K562 treated with DMSO at 1 percent for 24 hours (cell line): Measurements from ENCODE around the gene RPS15. TPM values are rescaled to one million over a fixed set of nuclear protein-coding genes. Genes with fewer than 3 reads are reported as not detected.

Source experiments
- total RNA-seq: library from RNA; unstranded; fragments of 300-600 nt; gene quantifications from 2 replicates; pipeline ENCODE4 v1.2.3, GENCODE V29; 2022; ENCODE audit warnings: low read depth; ENCODE audit not compliant: insufficient read depth

Gene RPS15
- total RNA-seq: 5,734 and 6,329 TPM in 2 replicates

GRCh38 chr19:1438035-1438932, at the start of gene RPS15:
Gene RPS15, plus strand, starts transcription at chr19:1438396. Its CDS starts 30 bp downstream, at chr19:1438426.

GRCh38 chr19:1401138-1401888, 36.9 kb upstream of the RPS15 start, which contains the start of gene GAMT:
Gene GAMT, minus strand, starts transcription at chr19:1401542. Its CDS starts 66 bp downstream, at chr19:1401476.

GRCh38 chr19:1407528-1408299, 30.5 kb upstream of the RPS15 start, which contains the start of gene DAZAP1:
Gene DAZAP1, plus strand, starts transcription at chr19:1407586. Its CDS starts 188 bp downstream, at chr19:1407774.

GRCh38 chr19:1449467-1450442, 11.6 kb downstream of the RPS15 start, which contains the start of gene APC2:
Gene APC2, plus strand, starts transcription at chr19:1450121. Its CDS starts 2,881 bp downstream, at chr19:1453002.

GRCh38 chr19:1478934-1479707, 40.9 kb downstream of the RPS15 start, which contains the start of gene C19orf25:
Gene C19orf25, minus strand, starts transcription at chr19:1479215. Its CDS starts 312 bp downstream, at chr19:1478903.

Other genes with a start within 250 kb of the RPS15 start
- 143 and 156 TPM in 2 replicates for gene STK11, start 232.6 kb upstream of the RPS15 start, total RNA-seq
- 7.1 and 10.1 TPM in 2 replicates for gene CBARP, start 200.4 kb upstream of the RPS15 start, total RNA-seq
- gene ATP5F1D, start 196.6 kb upstream of the RPS15 start, total RNA-seq: 387 and 503 TPM in 2 replicates
- 68.5 and 71.2 TPM in 2 replicates for gene MIDN, start 189.8 kb upstream of the RPS15 start, total RNA-seq
- 121 and 125 TPM in 2 replicates for gene CIRBP, start 169.1 kb upstream of the RPS15 start, total RNA-seq
- 76.4 and 82.4 TPM in 2 replicates for gene FAM174C, start 162.9 kb upstream of the RPS15 start, total RNA-seq
- gene EFNA2, start 152.5 kb upstream of the RPS15 start, total RNA-seq: not detected in 2 replicates
- gene NDUFS7, start 54.5 kb upstream of the RPS15 start, total RNA-seq: 455 and 509 TPM in 2 replicates
- 65.8 and 79.9 TPM in 2 replicates for gene GAMT, start 36.9 kb upstream of the RPS15 start, total RNA-seq
- 118 and 124 TPM in 2 replicates for gene DAZAP1, start 30.8 kb upstream of the RPS15 start, total RNA-seq
- 0.60 and 1.2 TPM in 2 replicates for gene APC2, start 11.7 kb downstream of the RPS15 start, total RNA-seq
- 50.2 and 55.2 TPM in 2 replicates for gene C19orf25, start 40.8 kb downstream of the RPS15 start, total RNA-seq
- 4.4 and 5.7 TPM in 2 replicates for gene PCSK4, start 52.0 kb downstream of the RPS15 start, total RNA-seq
- gene REEP6, start 52.8 kb downstream of the RPS15 start, total RNA-seq: 69.9 and 72.3 TPM in 2 replicates
- gene ADAMTSL5, start 74.6 kb downstream of the RPS15 start, total RNA-seq: 12.2 and 13.3 TPM in 2 replicates
- gene PLK5, start 85.7 kb downstream of the RPS15 start, total RNA-seq: not detected in 2 replicates
- gene MEX3D, start 129.9 kb downstream of the RPS15 start, total RNA-seq: 32.4 and 43.7 TPM in 2 replicates
- gene MBD3, start 154.5 kb downstream of the RPS15 start, total RNA-seq: 157 and 180 TPM in 2 replicates
- gene UQCR11, start 167.1 kb downstream of the RPS15 start, total RNA-seq: 73.8 and 75.3 TPM in 2 replicates
- gene TCF3, start 214.2 kb downstream of the RPS15 start, total RNA-seq: 93.2 and 103 TPM in 2 replicates